GM12892 (cell line): ENCODE data around the gene COL13A1.

Experiments used
- POLR2A ChIP-seq: IDR thresholded peaks from 2 replicates; pipeline ENCODE4 v1.6.1; 2011; ENCODE audit warnings: low read depth, low read length, control low read depth
- POLR2AphosphoS5 ChIP-seq: IDR thresholded peaks from 2 replicates; pipeline ENCODE4 v1.6.1; 2011; ENCODE audit warnings: low read depth, low read length, control low read depth

- no peak for TF ChIP-seq POLR2AphosphoS5
- TF ChIP-seq POLR2A = no peak
Observed at GRCh38 chr10:69875856-69876255, 74.2 kb downstream of the COL13A1 start.
